HL-60 (cell line): ENCODE data around the gene DIS3L2.
"Not testable (repeated sequence)": the region's sequence is repeated elsewhere in the genome, so short reads cannot be mapped to it uniquely, and the experiment has no call there.

Experiments used
- DNase-seq, 2 experiments: peaks; one replicate each; pipeline ENCODE4 v3.0.0-alpha.2; 2010 to 2020; ENCODE audit warnings: low read depth in 1 of 2, low spot score in 1 of 2
- H3K27ac ChIP-seq: fragments of 250-450 bp; sonication (Bioruptor Pico); replicated peaks from 2 replicates; pipeline ENCODE4 v1.5.1; 2020; ENCODE audit warnings: mild to moderate bottlenecking, moderate library complexity
- H3K27me3 ChIP-seq: fragments of 250-450 bp; sonication (Bioruptor Pico); 2 replicates; pipeline ENCODE4 v1.5.1; 2021; ENCODE audit warnings: mild to moderate bottlenecking, moderate library complexity; ENCODE audit not compliant: insufficient read depth, poor library complexity, severe bottlenecking
- H3K4me3 ChIP-seq: replicated peaks from 2 replicates; pipeline ENCODE4 v1.5.1; 2011; ENCODE audit warnings: mild to moderate bottlenecking, control low read depth, low read length; ENCODE audit not compliant: insufficient read depth
- GABPA ChIP-seq: IDR thresholded peaks from 2 replicates; pipeline ENCODE4 v1.6.1; 2012; ENCODE audit warnings: low read depth
- POLR2AphosphoS5 ChIP-seq: IDR thresholded peaks from 2 replicates; pipeline ENCODE4 v1.6.1; 2012; ENCODE audit warnings: low read depth
- SPI1 ChIP-seq: IDR thresholded peaks from 2 replicates; pipeline ENCODE4 v1.6.1; 2012; ENCODE audit warnings: low read depth, mild to moderate bottlenecking, borderline replicate concordance
- TF ChIP-seq, protein P1 (sequence below): IDR thresholded peaks from one replicate; pipeline ENCODE4 v1.5.1; 2011; ENCODE audit warnings: low read length, control low read depth, inconsistent platforms; ENCODE audit not compliant: insufficient read depth
- TF ChIP-seq, protein P2 (sequence below): IDR thresholded peaks from 2 replicates; pipeline ENCODE4 v1.6.1; 2012; ENCODE audit warnings: low read depth; ENCODE audit not compliant: insufficient replicate concordance

The DIS3L2 gene

DNA sequence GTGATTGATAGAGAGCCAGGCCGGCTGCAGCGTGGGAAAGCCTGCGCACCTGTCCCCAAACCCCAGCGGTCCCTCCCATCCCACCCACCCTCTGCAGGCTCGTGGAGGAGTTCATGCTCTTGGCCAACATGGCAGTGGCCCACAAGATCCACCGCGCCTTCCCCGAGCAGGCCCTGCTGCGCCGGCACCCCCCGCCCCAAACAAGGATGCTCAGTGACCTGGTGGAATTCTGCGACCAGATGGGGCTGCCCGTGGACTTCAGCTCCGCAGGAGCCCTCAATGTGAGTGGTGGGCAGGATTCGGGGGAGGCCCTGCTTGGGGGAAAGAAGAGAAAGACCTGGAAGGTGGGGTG lies 368.2 kb downstream of the DIS3L2 start:
- no peak for DNase-seq
- TF ChIP-seq POLR2AphosphoS5, result no peak
- TF ChIP-seq, protein P1, sequence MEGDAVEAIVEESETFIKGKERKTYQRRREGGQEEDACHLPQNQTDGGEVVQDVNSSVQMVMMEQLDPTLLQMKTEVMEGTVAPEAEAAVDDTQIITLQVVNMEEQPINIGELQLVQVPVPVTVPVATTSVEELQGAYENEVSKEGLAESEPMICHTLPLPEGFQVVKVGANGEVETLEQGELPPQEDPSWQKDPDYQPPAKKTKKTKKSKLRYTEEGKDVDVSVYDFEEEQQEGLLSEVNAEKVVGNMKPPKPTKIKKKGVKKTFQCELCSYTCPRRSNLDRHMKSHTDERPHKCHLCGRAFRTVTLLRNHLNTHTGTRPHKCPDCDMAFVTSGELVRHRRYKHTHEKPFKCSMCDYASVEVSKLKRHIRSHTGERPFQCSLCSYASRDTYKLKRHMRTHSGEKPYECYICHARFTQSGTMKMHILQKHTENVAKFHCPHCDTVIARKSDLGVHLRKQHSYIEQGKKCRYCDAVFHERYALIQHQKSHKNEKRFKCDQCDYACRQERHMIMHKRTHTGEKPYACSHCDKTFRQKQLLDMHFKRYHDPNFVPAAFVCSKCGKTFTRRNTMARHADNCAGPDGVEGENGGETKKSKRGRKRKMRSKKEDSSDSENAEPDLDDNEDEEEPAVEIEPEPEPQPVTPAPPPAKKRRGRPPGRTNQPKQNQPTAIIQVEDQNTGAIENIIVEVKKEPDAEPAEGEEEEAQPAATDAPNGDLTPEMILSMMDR, result no peak
- no peak for TF ChIP-seq SPI1
- TF ChIP-seq, protein P2, sequence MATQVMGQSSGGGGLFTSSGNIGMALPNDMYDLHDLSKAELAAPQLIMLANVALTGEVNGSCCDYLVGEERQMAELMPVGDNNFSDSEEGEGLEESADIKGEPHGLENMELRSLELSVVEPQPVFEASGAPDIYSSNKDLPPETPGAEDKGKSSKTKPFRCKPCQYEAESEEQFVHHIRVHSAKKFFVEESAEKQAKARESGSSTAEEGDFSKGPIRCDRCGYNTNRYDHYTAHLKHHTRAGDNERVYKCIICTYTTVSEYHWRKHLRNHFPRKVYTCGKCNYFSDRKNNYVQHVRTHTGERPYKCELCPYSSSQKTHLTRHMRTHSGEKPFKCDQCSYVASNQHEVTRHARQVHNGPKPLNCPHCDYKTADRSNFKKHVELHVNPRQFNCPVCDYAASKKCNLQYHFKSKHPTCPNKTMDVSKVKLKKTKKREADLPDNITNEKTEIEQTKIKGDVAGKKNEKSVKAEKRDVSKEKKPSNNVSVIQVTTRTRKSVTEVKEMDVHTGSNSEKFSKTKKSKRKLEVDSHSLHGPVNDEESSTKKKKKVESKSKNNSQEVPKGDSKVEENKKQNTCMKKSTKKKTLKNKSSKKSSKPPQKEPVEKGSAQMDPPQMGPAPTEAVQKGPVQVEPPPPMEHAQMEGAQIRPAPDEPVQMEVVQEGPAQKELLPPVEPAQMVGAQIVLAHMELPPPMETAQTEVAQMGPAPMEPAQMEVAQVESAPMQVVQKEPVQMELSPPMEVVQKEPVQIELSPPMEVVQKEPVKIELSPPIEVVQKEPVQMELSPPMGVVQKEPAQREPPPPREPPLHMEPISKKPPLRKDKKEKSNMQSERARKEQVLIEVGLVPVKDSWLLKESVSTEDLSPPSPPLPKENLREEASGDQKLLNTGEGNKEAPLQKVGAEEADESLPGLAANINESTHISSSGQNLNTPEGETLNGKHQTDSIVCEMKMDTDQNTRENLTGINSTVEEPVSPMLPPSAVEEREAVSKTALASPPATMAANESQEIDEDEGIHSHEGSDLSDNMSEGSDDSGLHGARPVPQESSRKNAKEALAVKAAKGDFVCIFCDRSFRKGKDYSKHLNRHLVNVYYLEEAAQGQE, result no peak
- no peak for TF ChIP-seq GABPA
- no peak overlapping the region for H3K27ac ChIP-seq
- H3K27me3 ChIP-seq, result no peaks in the 10 kb centered on the region
- H3K4me3 ChIP-seq, result no peak overlapping the region

DNA sequence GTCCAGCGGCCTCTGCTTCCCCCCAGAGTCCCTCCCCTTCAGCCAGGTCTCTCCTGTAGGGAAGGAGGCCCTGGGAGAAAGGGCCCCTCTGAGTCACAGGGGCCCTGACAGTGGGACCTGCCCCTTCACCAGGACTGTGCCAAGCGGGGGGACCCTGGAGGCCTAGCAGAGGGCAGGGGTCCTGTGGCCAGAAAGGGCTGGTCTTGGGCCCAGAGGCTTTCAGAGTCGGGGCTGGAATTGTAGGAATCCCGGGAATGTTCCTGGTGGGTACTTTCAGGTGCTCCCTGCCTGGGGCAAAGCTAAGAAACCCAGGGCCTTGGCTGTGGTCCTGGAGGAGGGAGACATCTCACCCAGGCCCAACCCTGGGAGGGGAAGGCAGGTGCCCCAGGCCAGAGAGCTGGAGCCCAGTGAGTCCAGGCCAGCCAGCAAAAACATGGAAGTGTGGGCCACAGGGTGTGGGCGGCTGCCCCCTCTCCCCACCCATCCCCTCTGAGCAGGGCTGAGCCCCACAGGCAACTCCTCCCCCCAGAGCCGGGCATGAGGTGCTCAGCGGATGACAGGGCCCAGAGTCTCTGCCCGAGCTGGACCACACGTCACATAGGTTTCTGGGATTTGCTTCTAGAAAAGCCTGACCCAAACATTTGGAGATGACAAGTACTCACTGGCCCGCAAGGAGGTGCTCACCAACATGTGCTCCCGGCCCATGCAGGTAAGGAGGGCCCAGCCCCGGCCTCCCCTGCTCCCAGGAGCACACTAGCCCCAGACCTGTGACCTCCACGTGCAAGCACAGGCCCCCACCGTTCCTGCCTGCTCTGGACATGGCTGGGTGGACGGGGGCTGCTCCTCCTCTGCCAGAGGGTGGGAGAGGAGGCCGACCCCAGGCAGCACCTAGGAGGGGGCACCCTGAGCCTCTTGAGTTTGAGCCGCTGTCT lies 368.8 kb downstream of the DIS3L2 start:
- no peaks in the 10 kb centered on the region for H3K27me3 ChIP-seq
- TF ChIP-seq POLR2AphosphoS5 (no peak), SPI1 (no peak), GABPA (no peak)
- TF ChIP-seq, protein P1, result no peak
- TF ChIP-seq, protein P2, result no peak
- DNase-seq, result no peak
- no peak overlapping the region for H3K27ac ChIP-seq
- H3K4me3 ChIP-seq, result no peak overlapping the region

DNA sequence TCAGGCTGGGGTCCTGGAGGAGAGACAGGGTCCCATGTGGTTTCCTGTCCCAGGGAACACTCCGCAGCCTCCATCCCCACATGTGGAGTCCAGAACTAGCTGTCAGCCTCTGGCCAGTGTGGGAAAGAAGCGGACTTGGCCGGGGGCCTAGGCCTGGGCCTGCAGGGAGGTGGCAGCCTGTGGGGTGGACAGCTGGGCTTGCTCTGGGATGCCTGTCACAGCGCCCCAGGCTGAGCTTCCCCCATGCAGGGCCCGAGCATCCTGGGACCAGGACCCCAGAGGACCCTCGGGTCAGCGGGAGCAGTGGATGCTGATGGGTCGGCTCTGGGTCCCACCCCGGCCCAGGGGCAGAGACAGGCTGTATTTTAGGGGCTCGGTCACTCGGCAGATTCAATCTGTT lies 369.5 kb downstream of the DIS3L2 start:
- not testable (repeated sequence) for H3K27ac ChIP-seq, H3K4me3 ChIP-seq, DNase-seq, H3K27me3 ChIP-seq

DNA sequence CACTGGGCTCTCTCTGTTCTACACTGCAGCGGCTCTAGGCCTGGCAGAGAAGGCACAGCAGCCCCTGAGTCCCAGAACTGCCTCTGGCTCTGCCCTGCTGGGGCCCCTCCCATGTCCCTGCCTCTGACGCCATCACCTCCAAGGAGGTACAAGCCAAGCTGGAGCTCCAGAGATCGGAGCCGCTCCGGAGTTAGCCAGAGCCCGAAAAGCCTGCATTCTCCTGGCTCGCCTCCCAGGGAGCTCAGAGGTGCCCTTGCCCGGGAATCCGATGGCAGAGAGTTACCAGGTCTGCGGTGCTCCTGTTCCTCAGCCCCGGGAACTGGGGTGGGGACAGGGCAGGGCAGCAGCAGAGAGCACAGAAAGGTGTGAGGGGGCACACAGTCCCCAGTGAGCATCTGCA lies 370.1 kb downstream of the DIS3L2 start:
- not testable (repeated sequence) for H3K27me3 ChIP-seq

DNA sequence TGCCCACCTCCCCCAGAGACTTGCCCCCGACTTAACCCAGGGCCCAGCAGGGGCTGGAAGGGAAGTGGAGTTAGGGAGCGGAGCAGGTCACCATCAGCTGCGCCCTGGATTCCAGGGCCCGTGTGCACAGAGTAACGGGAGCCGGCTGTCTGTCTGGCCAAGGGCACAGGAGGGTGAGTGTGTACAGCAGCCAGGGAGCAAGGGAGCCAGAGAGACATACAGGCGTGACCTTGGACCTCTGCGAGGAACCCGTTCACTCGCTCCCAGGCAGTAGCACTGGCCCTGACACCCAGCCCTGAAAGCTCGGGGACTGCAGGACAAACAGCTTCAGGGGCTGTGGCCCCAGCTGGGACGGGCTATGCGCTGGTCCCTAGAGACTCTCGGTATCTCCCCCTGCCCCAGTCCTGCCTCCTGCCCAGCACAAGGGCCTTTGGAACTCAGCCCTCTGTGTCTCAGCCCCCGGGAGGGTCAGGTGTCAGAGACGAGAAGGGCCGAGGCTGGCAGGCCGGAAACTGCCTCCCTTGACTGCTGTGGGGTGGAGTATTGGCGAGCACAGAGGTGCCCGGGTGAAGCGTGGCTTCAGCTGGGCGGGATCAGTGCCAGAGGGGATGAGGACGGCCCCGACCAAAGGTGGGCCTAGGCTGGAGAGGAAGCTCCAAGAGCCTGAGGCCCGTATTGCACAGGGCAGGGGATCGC lies 370.9 kb downstream of the DIS3L2 start:
- not testable (repeated sequence) for DNase-seq, H3K27me3 ChIP-seq, H3K4me3 ChIP-seq, H3K27ac ChIP-seq

More for the DNA sequence above, 370.1 kb downstream of the DIS3L2 start:
- not testable (repeated sequence) for H3K4me3 ChIP-seq, DNase-seq, H3K27ac ChIP-seq
